HG02623 (cell line): ENCODE data around the gene EIF2S1.
"Not testable (repeated sequence)": the region's sequence is repeated elsewhere in the genome, so short reads cannot be mapped to it uniquely, and the experiment has no call there.

Experiments used
- ATAC-seq: cut with Tn5 transposase; IDR thresholded peaks from one replicate; pipeline ENCODE4 v1.9.1; 2021; ENCODE audit warnings: moderate library complexity; ENCODE audit not compliant: unreplicated experiment

EIF2S1 gene

DNA sequence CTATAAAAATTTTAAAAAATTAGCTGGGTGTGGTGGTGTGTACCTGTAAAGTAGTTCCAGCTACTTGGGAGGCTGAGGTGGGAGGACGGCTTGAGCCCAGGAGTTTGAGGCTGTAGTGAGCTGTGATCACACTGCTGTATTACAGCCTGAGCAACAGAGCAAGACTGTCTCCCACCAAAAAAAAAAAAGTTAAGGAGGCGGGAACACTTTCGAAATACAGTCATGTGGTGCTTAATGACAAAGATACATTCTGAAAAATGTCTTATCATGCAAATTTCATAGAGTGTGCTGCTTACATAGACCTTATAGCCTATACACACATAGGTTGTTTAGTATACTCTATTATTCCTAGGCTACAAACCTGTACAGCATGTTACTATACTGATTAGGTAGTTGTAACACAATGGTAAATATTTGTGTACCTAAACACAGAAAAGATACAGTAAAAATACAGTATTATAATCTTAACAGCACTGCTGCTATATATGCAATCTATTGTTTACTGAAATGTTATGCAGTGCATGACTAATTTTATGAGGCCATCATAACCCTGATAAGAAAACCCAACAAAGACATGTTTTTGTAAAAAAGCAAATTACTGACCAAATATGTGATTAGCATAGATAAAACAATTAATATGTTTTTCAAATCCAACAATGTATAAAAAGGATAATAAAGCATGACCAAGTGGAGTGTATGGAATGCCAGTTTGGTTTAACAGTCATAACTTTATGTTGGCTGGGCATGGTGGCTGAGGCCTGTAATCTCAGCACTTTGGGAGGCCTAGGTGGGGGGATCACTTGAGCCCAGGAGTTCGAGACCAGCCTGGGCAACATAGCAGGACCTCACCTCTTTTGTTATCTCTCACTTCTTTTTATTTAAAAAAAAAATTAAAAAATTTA lies 11.4 kb downstream of the EIF2S1 start:
- no peak for ATAC-seq

DNA sequence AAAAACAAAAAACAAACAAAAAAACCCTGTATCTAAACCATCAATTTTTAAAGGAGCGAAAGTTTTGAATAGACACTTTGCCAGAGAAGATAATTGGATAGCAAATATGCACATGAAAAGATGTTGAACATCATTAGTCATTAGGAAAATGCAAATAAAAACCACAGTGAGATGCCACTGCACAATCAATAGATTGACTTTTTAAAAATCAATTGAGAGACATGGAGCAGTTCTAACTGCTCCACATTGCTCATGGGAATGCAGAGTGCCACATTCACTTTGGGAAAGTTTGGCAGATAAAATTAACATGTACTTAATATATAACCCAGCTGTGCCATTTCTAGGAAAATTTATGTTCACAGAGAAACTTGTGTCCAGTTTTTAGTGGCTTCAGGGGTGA lies 12.7 kb downstream of the EIF2S1 start:
- no peak for ATAC-seq

DNA sequence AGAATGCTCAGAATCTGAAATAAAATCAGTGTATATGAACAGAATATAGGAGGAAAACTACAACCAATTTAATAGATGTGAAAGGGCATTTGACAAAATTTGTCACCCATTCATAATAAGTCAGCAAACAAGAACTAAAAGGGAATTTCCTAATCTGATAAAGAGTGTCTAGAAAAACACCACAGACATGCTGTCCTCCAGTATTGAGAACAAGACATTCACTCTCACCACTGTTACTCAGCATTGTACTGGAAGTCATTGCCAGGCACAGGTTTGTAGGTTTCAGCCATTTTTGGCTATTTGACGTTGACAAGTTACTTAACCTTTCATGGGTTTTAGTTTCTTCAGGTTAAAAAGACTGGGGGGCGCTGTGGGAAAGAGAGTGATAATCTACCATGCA lies 13.2 kb downstream of the EIF2S1 start:
- no peak for ATAC-seq

DNA sequence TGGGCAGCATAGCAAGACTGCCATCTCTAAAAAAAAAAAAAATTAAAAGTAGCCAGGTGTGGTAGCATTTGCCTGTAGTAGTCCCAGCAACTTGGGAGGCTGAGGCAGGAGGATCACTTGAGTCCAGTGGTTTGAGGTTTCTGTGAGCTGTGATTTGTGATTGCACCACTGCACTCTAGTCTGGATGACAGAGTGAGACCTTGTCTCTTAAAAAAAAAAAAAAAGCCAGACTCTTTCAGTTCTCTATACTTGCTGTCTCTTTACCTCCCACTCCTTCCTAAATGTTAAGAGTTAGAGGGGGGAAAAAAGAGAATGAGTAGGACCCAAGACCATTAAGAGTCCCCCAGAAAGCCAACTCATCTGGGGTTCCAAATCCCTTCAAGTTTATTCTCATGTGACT lies 17.8 kb downstream of the EIF2S1 start:
- no peak for ATAC-seq

DNA sequence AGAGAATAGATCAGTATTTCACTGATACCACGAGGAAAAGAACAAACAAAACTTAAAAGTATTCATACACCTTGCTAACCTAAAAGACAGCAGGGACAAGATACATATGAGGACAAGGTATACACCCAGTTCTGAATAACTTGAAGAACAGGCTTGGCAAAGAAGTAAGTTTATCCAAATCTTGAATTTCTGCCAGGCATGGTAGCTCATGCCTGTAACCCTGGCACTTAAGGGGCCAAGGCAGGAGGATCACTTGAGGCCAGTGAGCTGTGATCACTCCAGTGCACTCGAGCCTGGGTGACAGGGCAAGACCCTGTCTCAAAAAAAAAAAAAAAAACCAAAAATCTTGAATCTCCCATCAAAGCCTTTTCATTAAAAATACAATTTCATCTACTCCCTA lies 25.0 kb downstream of the EIF2S1 start:
- no peak for ATAC-seq

DNA sequence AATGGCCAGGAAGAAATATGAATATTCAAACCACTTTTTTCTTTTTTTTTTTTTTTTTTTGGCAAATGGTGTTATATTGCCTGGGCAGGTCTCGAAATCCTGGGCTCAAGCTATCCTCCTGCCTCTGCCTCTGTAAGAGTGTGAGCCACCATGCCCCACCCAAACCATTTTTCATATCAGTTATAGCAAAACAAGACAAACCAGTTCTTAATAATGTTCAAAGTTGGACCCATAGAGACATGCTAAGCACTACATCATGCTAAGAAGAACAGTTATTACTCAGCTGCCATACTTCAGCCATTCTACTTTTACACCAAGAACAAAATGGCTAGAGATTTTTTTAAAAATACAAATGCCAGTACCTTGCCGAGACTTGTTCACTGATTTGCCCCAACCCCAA lies 25.5 kb downstream of the EIF2S1 start:
- no peak for ATAC-seq

DNA sequence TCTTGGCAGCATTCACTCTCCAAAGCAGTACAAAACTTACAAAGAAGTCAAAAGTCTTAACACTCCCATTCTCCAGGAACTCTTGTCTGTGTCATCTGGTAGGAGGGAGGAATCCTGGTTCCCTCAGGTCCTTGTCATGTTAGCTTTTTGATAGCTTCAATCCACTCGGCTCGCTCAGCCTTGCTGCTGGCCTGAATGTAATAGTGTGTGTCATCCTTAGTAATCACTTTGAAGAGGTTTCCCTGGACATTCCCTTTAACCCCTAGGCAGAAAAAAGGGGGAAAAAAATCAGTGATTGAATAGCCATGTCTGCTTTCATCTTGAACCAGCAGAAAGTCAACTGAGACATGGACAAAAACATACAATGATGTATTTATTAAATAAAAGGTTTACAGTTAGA lies 27.1 kb downstream of the EIF2S1 start:
- no peak for ATAC-seq

DNA sequence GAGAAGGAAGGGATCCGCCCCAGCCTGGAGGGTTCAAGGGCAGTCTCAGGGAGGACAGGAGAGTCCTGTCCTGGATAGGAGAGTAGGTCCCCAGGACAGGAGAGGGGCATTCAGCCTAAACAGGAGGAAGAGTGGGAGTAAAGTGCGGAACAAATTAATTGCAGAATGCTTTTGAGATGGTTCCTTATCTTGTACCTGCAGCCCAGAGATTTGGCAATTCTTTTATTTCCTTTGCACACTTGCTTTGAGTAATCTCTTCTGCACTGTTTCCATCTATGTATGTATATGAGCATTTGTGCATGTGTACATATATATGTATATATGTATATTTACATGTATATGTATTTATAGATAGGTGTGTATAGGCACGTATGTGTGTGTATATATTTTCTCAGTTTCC lies 29.1 kb downstream of the EIF2S1 start:
- no peak for ATAC-seq

DNA sequence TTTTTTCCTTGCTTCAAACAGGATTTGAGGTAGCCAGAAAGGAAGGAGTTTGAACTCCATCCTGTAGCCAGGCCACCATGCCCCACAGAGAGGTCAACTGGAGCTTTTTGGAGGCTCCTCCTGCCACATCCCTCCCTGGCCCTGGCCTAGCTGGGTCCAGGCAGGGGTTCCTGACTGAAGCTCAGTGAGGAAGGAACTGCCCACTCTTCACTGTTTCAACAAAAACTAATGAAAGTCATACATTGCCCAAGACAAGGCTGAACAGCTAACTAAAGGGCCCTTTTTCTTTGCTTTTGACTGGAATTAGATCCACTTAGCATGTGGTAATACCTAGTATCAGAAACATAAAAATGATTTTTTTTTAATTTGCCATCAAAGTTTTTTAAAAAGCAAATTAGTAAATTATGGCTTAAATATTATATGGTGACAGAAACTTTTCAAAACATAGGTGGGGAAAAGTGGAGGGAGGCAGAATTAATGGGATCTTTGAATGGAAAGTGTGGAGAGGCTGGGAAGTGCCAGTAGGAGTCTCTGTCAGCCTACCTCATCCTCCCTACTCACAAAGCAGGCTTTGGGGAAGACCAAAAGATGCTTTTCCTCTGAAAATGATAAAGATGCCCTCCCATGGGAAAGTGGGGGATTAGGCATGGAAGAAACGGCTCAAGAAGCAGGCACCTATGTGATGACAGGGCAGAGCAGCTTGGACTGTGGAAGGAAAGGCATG lies 29.8 kb downstream of the EIF2S1 start:
- ATAC-seq, result no peak

DNA sequence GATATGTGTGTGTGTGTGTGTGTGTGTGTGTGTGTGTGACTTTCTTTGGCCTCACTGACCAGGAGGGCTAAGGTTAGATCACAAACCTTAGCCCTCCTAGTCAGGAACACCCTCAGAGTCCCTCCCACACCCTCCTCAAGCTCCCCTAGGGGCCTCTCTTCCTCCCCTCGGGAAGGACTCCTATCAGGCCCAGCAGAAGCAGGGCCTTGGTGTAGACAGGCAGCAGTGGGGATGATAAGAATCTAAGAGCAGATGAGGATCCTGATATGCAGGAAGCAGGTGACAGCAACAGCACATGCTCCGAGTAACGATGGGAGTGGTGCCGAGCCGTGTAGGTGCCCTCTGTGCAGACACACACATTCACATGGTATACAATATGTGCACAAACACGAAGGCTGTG lies 31.1 kb downstream of the EIF2S1 start:
- no peak for ATAC-seq

DNA sequence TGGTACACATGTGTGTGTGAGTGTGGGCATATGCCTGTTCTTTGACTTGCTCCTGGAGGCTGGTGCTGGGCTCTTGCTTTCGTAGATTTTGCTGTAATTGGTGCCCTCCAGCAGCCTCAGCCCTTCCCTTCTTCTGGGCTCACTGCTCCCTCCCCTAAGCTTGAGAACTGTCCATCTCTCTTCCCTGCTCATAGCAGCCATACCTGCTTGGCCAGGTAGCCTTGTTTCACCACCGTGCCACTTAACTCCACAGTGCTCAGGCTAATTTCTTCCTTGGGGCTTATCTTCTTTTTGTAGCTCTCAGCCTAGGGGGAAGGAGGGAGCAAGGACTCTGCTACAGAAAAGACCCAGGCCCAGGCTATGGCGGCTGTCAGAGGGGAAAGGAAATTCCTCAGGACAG lies 32.0 kb downstream of the EIF2S1 start:
- ATAC-seq, result no peak

DNA sequence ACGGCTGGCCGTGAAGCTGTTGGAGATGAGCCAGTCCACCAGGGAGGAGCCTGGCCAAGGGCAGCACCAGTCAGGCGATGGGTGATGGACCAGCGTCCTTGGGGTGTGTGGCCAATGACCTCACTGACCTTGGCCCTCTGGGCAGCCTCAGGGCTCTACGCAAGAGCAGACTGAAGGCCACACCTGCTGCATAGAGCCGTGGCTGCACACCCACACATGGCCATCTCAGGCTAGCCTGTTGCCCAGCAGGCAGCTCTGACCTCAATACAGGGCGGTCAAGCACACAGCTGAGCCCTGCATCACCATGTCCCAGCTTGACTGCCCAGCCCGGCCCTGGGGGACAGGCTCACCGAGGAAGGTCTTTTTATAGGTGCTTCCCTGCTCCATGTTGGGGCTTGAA lies 32.7 kb downstream of the EIF2S1 start:
- ATAC-seq, result no peak

DNA sequence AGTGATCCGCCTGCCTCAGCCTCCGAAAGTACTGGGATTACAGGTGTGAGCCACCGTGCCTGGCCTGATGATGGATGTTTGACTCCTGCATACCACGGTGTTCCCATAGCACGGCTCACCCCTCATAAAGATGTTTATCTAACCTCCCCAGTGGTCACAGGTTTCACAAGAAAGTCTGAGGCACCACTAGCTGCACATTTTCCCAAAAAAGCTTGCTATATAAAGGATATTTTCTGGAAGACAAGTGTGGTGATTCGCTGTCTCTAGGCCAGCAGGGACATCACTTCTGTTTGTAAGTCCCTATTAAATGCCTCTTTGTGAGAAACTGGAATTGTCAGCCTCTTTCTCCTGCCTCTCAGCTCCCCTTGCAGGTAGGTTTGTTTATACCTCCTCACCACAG lies 33.6 kb downstream of the EIF2S1 start:
- no peak for ATAC-seq

DNA sequence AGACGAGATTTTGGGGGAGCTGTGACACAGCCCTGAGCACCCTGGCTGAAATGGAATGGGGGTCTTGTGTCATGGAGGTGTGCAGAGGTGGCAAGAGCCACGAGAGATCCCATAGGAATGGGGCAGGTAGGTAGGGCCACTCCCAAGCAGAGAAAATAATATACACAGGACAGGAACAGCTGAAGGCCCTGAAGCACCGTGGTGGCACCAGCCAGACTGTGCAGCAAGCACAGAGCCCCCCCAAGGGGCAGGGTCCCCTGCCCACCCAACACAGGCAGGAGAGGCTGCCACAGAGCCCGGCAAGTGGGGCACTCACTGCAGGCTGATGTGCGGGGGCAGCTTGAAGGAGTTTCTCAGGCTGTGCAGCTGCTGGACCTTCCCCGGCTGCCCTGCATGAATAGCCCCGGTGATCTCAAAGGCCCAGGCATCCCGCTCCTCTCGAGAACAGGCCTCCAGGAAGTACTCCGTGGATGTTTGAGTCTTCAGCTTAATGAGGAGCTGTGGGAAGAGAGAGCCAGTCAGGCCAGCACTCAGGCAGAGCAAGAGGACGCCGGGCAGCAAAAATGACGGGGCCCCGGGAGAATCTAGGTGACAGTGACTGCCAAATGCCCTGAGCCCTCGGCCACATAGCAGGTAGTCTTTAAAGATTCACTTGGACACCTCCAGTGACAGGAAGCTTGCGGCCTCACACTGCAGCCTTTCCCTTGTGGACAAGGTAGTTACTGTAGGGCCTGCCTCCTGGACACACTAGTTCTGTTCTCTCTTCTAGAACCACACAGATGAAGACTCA lies 35.2 kb downstream of the EIF2S1 start:
- no peak for ATAC-seq

DNA sequence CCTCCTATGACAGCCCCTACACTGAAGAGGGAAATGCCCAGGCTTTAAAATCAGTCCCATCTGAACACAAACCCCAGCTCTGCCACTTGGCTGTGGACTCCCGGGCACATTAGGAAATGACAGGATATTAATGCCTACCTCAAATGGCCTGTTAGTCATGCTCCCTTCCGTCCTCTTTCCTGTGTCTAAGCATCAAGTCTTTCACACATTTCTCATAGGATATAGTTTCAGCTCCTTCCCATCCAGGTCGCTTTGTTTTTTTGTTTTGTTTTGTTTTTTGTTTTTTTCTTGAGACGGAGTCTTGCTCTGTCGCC lies 35.7 kb downstream of the EIF2S1 start:
- ATAC-seq, result no peak

DNA sequence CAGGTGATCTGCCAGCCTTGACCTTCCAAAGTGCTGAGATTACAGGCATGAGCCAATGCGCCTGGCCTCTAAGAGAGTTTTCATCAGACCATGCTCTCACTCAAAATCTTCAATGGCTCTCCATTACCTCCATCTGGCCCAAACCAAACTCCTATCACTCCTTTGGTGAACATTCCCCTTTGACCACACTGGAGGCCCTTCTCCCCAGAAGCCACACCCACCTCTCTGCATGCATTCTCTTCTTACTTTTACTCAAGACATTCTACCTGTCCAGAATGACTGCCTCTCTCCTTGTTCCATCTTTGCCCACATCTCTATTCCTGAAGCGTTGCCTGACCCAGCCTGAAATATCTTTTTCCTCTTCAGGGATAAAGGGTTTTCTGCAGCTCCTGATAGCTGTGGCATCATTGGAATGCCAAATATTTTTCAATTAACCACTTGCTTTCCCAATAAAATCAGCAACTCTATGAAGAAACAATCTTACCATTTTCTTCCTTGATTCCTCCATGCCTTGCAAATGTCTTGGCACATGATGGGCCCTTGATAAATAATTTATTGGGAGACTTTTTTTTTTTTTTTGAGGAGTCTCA lies 36.3 kb downstream of the EIF2S1 start:
- ATAC-seq, result no peak

DNA sequence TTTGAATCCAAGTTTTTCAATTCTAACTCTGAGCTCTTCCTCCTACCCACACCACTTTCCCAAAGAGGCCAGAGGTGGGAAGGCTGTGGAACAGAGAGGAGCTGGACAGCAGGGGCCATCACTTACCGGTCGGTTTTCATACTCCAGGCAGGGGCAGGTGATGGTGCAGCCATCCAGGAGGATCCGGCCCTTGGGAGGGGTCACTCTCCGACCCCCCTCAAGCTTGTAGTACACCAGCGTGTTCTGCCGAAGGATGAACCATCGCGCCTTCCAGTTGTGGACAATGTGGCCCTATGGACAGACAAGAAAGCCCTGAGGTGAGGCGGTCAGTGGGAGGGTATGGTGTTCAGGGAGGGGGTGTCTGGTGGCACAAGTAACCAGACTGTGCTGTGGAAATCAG lies 37.4 kb downstream of the EIF2S1 start:
- ATAC-seq, result no peak

DNA sequence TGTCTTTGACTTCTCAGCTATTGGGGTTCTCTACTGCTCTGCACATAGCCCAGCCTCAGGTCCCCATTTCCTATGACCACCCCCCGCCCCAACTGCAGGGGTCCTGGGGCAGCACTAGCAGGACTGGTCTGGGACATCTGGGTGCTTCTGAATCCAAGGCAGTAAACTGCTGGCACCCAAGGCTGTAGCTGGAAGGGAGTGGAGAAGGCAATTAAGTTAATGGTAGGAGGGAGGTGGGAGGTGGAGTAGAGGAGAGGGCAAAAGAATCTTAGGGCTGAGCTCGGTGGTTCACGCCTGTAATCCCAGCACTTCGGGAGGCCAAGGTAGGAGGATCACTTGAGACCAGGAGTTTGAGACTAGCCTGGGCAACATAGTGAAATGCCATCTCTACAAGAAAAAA lies 40.3 kb downstream of the EIF2S1 start:
- no peak for ATAC-seq

DNA sequence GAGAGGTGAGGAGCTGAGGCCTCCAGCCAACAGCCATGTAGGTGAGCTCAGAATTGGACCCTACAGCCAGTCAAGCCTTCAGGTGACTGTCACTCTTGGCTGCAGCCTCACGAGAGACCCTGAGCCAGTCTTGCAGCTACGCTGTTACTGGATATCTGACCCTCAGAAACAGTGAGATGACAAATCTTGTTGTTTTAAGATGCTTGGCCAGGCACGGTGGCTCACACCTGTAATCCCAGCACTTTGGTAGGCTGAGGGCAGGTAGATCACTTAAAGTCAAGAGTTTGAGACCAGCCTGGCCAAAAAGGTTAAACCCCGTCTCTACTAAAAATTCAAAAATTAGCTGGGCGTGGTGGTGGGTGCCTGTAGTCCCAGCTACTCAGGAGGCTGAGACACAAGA lies 45.6 kb downstream of the EIF2S1 start:
- ATAC-seq, result no peak

DNA sequence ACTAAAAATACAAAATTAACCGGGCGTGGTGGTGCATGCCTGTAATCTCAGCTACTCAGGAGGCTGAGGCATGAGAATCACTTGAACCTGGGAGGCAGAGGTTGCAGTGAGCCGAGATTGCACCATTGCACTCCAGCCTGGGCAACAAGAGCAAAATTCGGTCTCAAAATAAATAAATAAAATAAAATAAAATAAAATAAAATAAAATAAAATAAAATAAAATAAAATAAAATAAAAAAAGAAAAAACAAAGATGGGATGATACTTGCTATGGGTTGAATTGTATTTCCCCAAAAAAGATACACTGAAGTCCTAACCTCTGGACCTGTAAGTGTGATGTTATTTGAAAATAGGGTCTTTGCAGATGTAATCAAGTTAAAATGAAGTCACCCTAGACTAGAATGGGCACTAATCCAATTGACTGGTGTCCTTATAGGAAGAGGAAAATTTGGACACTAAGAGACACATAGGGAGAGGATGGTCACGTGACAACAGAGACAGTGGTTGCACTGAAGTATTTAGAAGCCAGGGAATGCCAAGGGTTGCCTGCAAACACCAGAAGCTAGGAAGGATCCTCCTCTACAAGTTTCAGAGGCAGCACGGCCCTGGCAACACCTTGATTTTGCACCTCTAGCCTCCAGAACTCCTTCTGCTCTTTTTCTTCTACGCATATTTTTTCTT lies 48.1 kb downstream of the EIF2S1 start:
- ATAC-seq, result not testable (repeated sequence)

DNA sequence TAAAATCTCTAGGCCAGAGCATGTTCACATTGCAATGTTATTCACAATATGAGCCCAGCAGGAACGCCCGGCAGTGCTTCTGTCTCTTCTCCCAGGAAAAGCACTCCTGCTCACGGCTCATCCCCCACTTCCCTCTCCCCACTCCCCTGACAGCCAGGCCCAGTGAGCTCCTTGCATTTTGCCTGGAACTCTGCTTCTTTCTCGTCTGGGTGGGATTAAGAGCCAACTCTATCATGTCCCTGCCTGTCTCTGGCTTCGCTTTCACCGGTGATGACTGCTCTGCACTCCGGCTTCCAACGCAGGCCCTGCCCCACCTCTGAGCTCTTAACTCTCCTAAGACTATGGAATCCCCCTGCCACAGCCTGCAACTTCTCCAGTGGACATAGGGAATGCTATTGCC lies 49.3 kb downstream of the EIF2S1 start:
- ATAC-seq, result no peak
